HT1080 (cell line): Measurements from ENCODE around the gene KLHL29. TPM values are rescaled to one million over a fixed set of nuclear protein-coding genes. Genes with fewer than 3 reads are reported as not detected.

Experiments used
- DNase-seq: peaks from one replicate; pipeline ENCODE4 v3.0.0-alpha.2; 2015; ENCODE audit warnings: low read depth
- total RNA-seq: library from RNA; depleted of rRNA; stranded (reverse); fragments of >200 nt; shearing (Covaris generic); gene quantifications from 2 replicates; pipeline ENCODE4 v1.2.3, GENCODE V29; 2014

KLHL29 gene
- total RNA-seq, 1 experiment from 2014 or later: 6.8 TPM

DNA sequence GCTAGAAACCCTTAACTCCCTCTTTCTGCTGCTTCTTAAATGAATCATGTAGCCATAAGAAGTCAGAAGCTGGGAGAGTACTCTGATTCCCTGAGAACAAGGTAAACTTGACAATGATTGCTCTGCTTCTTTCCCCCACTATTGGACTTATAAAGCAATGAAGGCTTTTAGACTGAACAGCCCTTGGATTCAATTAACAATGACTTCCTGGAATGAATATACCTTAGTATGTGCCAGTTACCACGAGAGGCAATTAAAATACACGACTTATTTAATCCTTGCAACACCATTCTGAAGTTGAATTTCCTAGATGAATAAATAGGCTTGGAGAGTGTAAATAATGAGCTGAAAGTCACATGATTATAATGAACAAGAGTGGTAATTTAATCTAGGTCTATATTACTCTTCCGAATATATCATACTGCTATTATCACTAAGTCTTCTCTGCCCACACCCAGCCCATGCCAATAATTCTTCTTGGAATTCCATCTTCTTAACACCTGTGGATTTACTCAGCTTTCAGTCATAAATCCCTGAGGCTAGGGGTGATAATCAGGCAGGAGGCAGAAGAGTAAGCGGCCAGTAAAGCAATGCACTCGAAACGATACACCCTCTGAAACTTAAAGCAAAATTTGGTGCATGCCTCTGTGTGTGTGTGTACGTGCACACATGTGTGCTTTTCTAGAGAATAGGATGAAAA lies 371.8 kb downstream of the KLHL29 start:
- no peak for DNase-seq

- DNase-seq: peak; percentile 89
Measured at GRCh38 chr2:23757686-23758433, 372.9 kb downstream of the KLHL29 start.
